Stomach smooth muscle (tissue), 2 donors: Measurements from ENCODE around the gene HOXA10.

Experiments used
- H3K27ac ChIP-seq: one replicate; pipeline ENCODE4 v1.7.0; 2013; ENCODE audit warnings: mild to moderate bottlenecking, low read length, inconsistent platforms
- H3K27me3 ChIP-seq, 2 donors: one replicate each; pipeline ENCODE4 v1.7.0; 2013; ENCODE audit warnings: low read length in 2 of 2; ENCODE audit not compliant: insufficient read depth in 2 of 2, control insufficient read depth in 1 of 2
- H3K36me3 ChIP-seq, 2 donors: one replicate each; pipeline ENCODE4 v1.7.0; 2013; ENCODE audit warnings: low read length in 2 of 2; ENCODE audit not compliant: control insufficient read depth in 2 of 2, insufficient read depth in 2 of 2
- H3K4me1 ChIP-seq: one replicate; pipeline ENCODE4 v1.7.0; 2013; ENCODE audit warnings: low read length; ENCODE audit not compliant: control insufficient read depth, insufficient read depth
- H3K4me3 ChIP-seq, 2 donors: one replicate each; pipeline ENCODE4 v1.7.0; 2013; ENCODE audit warnings: low read length in 2 of 2
- H3K9ac ChIP-seq, 2 donors: one replicate each; pipeline ENCODE4 v1.7.0; 2013; ENCODE audit warnings: low read length in 2 of 2, mild to moderate bottlenecking in 1 of 2
- H3K9me3 ChIP-seq, 2 donors: one replicate each; pipeline ENCODE4 v1.7.0; 2013; ENCODE audit warnings: low read length in 2 of 2; ENCODE audit not compliant: control insufficient read depth in 2 of 2
- donor health status: healthy.
- donor health status: Pancreatic carcinoma.

The HOXA10 gene

DNA sequence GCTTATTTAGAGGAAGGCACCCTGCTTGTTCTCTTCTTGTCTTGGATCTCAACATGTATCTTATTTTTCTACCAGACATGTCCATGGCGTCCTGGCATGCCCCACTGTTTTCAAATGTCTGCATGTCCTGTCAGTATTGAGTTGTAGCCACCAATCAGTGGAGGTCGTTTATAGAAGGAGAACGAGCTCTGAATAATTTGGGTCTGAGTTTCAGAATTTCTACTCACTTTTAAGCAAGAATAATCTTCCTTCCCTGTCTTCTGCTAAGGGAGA lies 28.7 kb upstream of the HOXA10 start:
- Histone ChIP-seq H3K4me1 (peaks cover 30% of the 10 kb centered on the region), H3K4me3 (no peak overlapping the region), H3K27ac (no peak overlapping the region), H3K9me3 (peaks cover 0 to 1% of the 10 kb centered on the region in 2 donors), H3K36me3 (no peaks in the 10 kb centered on the region), H3K9ac (no peak overlapping the region), H3K27me3 (peaks cover 81 to 89% of the 10 kb centered on the region in 2 donors)

DNA sequence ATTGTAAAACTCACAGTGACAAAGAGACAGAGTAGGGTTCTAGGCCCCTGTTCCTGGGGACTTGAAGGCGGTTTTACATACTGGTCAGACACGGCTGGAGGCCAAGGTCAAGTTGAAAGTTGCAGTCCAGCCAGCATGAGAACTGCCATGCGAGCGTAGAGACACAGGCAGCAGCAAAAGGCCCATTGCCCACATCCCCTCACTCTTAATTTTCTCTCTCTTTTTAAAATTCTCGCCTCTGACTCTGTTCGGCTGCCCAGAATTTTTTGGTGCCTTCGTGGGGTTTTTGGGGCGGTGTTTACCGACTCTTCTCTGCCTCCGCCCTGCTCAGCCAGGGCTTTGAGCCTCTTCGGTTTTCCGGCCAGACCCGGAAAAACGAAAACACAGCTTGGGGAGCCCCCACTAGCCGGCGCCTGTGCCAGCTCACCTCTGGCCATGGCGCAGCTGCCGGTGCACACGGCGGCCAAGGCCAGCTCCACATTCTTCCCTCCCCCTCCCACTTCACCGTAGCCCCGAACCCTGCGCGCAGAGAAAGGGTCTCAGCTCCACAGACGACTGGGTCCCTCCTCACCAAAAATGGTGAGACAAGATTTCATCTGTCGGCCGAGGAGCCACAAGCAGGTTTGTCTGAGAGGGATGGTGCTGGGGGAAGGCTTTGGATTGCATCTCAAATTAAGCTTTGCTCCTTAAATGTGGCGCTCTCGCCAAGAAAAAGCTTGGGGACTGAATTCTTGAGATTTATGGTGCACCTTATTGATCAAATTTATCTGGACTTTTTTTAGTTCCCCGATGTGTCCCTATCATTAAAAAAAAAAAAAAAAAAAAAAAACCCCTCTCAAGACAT lies 28.1 kb upstream of the HOXA10 start:
- H3K27me3 ChIP-seq: peaks cover 83 to 89% of the 10 kb centered on the region in 2 donors
- no peak overlapping the region for H3K27ac ChIP-seq
- no peak overlapping the region for H3K9ac ChIP-seq
- peaks cover 0 to 3% of the 10 kb centered on the region in 2 donors for H3K9me3 ChIP-seq
- H3K4me1 ChIP-seq: peaks cover 30% of the 10 kb centered on the region
- no peak overlapping the region for H3K4me3 ChIP-seq
- H3K36me3 ChIP-seq: no peaks in the 10 kb centered on the region

DNA sequence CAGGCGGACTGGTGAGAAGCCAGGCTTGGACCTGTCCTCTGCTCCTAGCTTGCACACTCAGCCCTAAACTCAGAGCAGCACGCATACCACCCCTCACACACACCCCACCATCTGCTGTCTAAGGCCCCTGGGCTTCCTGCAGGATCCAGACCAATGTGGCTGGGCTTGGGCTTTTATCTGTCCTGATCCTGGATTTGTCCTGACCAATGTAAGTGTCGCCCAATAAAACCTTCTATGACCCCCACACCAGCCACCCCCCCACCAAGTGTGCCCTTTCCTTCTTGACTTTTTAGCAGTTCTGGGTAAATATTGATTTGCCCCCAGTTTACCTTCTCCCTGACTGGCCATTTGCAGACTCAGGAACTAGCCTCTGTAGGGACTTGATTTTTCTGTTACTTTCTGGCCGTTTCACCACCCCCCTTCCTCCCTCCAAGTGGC lies 27.5 kb upstream of the HOXA10 start:
- H3K4me1 ChIP-seq: peaks cover 30% of the 10 kb centered on the region
- H3K9me3 ChIP-seq: peaks cover 0 to 3% of the 10 kb centered on the region in 2 donors
- peaks cover 80 to 89% of the 10 kb centered on the region in 2 donors for H3K27me3 ChIP-seq
- no peak overlapping the region for H3K27ac ChIP-seq
- no peaks in the 10 kb centered on the region for H3K36me3 ChIP-seq
- H3K4me3 ChIP-seq: peak overlapping the region; percentile 37 to 60
- no peak overlapping the region for H3K9ac ChIP-seq

DNA sequence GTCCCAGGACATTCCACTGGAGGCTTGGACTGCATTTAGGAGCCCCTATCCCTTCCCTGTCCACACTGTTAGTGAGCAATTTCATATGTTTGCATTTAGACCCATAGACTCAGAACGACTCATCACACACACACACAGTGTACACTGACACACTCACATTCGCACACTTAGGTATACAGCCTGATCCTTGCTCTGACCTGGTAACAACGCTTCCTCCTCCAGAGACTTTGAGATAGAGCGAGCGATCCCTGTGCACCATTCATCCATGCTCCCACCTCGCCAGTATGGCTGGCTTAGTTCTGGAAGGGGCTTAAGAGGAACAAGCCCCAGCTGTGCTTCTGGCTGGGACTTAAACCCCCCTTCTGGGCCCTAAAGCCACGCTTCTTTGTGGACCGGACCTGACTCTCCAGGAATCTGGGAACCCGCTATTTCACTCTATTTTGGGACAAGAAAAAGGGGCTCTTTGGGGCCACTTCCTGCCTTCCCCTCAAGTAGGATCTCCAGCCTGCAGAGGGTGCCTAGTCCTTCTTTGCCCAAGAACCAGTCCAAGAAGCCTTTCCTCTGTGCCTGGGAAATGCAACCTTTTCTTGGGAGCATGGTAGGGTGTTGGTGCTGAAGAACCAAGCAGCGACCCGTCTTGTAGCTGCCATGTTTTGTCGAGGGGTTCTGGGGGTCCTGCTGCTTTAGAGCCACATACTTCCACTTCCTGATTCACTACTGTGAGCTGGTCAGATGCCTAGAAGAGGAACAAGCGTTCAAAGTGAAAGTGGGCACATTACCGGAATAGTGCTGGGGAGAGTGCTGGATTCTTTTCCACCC lies 26.9 kb upstream of the HOXA10 start:
- Histone ChIP-seq H3K4me1 (peaks cover 30% of the 10 kb centered on the region), H3K9me3 (peaks cover 0 to 3% of the 10 kb centered on the region in 2 donors), H3K36me3 (no peaks in the 10 kb centered on the region), H3K27ac (no peak overlapping the region), H3K4me3 (peak overlapping the region; percentile 37 to 60), H3K27me3 (peaks cover 80 to 90% of the 10 kb centered on the region in 2 donors), H3K9ac (no peak overlapping the region)

DNA sequence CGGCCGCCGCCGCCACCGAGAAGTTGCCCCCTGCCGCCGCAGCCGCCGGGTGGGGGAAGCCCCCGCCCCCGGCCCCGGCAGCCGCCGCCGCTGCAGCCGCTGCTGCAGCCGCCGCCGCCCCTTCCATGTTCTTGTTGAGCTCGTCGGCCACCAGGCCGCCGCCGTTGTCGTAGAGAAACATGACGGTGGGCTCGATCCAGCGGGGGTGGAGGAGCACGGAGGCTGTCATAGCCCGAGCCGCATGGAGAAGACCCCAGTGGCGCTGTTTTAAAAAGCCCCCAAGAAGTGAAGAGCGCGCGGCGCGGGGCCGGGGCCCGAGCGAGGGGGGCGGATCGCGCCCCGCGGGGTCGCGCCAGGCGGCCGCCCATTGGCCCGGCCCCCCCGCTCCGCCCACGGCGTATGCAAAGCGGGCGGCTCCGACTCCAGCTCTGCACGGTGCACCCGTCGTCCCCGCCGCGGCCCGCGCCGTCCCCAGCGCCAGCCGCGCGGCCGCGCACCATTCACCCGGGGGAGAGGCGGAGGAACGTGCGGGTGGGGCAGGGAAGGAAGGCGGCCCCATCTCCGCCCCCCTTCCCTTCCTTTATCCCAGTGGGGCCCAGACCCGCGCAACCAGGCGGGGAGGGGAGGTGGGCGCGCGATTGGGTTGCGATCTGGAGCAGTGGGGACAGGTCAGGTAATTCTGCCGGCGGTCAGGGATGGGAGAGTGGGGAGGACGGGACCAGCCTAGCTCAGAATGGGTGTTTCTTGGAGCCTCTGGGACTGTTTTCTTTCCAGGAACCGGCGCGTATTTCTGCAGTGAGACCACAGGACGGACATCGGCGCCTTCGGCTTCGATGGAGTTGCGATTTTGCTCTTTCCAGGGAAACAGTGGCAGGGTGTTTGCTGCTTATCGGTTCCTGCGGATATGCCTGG lies 26.0 kb upstream of the HOXA10 start, which contains the start of gene HOXA13:
Gene HOXA13 (minus strand): TSS at position 243 of the 912 bp plus-strand sequence. CDS start 14 bp downstream, at position 229.
- Histone ChIP-seq H3K4me1 (peaks cover 23% of the 10 kb centered on the region), H3K36me3 (no peaks in the 10 kb centered on the region), H3K9ac (no peak within 1 kb of the TSS), H3K9me3 (peaks cover 0 to 3% of the 10 kb centered on the region in 2 donors), H3K27ac (no peak within 1 kb of the TSS), H3K4me3 (peak within 1 kb of the TSS in 1 of 2 donors; percentile 60), H3K27me3 (peaks cover 79 to 88% of the 10 kb centered on the region in 2 donors)

- Histone ChIP-seq H3K9me3 (peaks cover 0 to 3% of the 10 kb centered on the region in 2 donors), H3K27ac (no peak overlapping the region), H3K4me3 (peak overlapping the region in 1 of 2 donors; percentile 44), H3K4me1 (peaks cover 20% of the 10 kb centered on the region), H3K9ac (no peak overlapping the region), H3K36me3 (no peaks in the 10 kb centered on the region), H3K27me3 (peaks cover 78 to 87% of the 10 kb centered on the region in 2 donors)
These were observed 25.0 kb upstream of the HOXA10 start for GRCh38 chr7:27198871-27199801.

GRCh38 chr7:27198138-27198841 lies 24.2 kb upstream of the HOXA10 start:
- Histone ChIP-seq H3K4me3 (no peak overlapping the region), H3K27me3 (peaks cover 78 to 87% of the 10 kb centered on the region in 2 donors), H3K9ac (no peak overlapping the region), H3K9me3 (peaks cover 0 to 3% of the 10 kb centered on the region in 2 donors), H3K27ac (no peak overlapping the region), H3K4me1 (peaks cover 21% of the 10 kb centered on the region), H3K36me3 (no peaks in the 10 kb centered on the region)

- Histone ChIP-seq H3K9me3 (peaks cover 0 to 3% of the 10 kb centered on the region in 2 donors), H3K4me1 (peaks cover 26% of the 10 kb centered on the region), H3K9ac (no peak overlapping the region), H3K36me3 (no peaks in the 10 kb centered on the region), H3K27me3 (peaks cover 74 to 88% of the 10 kb centered on the region in 2 donors), H3K4me3 (no peak overlapping the region), H3K27ac (no peak overlapping the region)
These were observed 23.3 kb upstream of the HOXA10 start for GRCh38 chr7:27197137-27198042.
